PC-3 (cell line): ENCODE data around the gene WDR36. TPM values are rescaled to one million over a fixed set of nuclear protein-coding genes. Genes with fewer than 3 reads are reported as not detected.

Experiments
- ATAC-seq: fragments of 200-7000 bp; cut with Tn5 transposase; 2 replicates; pipeline ENCODE4 v1.9.1; 2020; ENCODE audit warnings: mild to moderate bottlenecking, moderate library complexity
- BruUV-seq: library from RNA; stranded (reverse); fragments of 400-500 nt; replicated peaks from 2 replicates; lab custom pipeline; 2021; lab: Mats Ljungman, UMichigan
- CTCF ChIA-PET: fragments of 300-600 bp; sonication (Branson Sonifier 250); formaldehyde crosslinking; loops from one replicate; lab custom pipeline; 2022; ENCODE audit warnings: antibody characterized with exemption; lab: Charles Lee
- POLR2A ChIA-PET: fragments of 300-600 bp; sonication (Branson Sonifier 250); formaldehyde crosslinking; loops from one replicate; lab custom pipeline; 2022; ENCODE audit warnings: antibody characterized with exemption; ENCODE audit not compliant: unreplicated experiment; lab: Charles Lee
- DNase-seq: peaks from one replicate; pipeline ENCODE4 v3.0.0-alpha.2; 2015
- H2AFZ ChIP-seq: fragments of 300-600 bp; sonication (generic); 2 replicates; pipeline ENCODE4 v1.6.0; 2016; ENCODE audit warnings: antibody characterized with exemption, low read length
- H3F3A ChIP-seq: fragments of 300-600 bp; sonication (generic); one replicate; pipeline ENCODE4 v1.6.0; 2017; ENCODE audit warnings: antibody characterized with exemption, low read length, control low read depth, mild to moderate bottlenecking; ENCODE audit not compliant: unreplicated experiment
- H3K27ac ChIP-seq: fragments of 300-600 bp; sonication (generic); 2 replicates; pipeline ENCODE4 v1.5.1; 2016; ENCODE audit warnings: mild to moderate bottlenecking, low read length
- H3K27me3 ChIP-seq: fragments of 300-600 bp; sonication (generic); 2 replicates; pipeline ENCODE4 v1.6.1; 2016; ENCODE audit warnings: low read length, mixed read lengths
- H3K36me3 ChIP-seq: fragments of 300-600 bp; sonication (generic); 2 replicates; pipeline ENCODE4 v1.6.1; 2016; ENCODE audit warnings: low read depth, mixed run types, low read length, mixed read lengths
- H3K4me1 ChIP-seq: fragments of 300-600 bp; sonication (generic); 2 replicates; pipeline ENCODE4 v1.5.1; 2016; ENCODE audit warnings: low read length; ENCODE audit not compliant: insufficient read depth
- H3K4me2 ChIP-seq: fragments of 300-600 bp; sonication (generic); 2 replicates; pipeline ENCODE4 v1.6.0; 2016; ENCODE audit warnings: low read length
- H3K4me3 ChIP-seq: fragments of 300-600 bp; sonication (generic); 2 replicates; pipeline ENCODE4 v1.5.1; 2016; ENCODE audit warnings: mild to moderate bottlenecking, low read length, mixed read lengths
- H3K79me2 ChIP-seq: fragments of 300-600 bp; sonication (generic); 2 replicates; pipeline ENCODE4 v1.6.1; 2017; ENCODE audit warnings: low read length, mixed read lengths
- H3K9ac ChIP-seq: fragments of 300-600 bp; sonication (generic); 2 replicates; pipeline ENCODE4 v1.6.0; 2016; ENCODE audit warnings: mild to moderate bottlenecking, low read length
- H3K9me2 ChIP-seq: fragments of 300-600 bp; sonication (generic); replicated peaks from 2 replicates; pipeline ENCODE4 v1.6.1; 2016; ENCODE audit warnings: mixed run types, low read length, mixed read lengths
- H3K9me3 ChIP-seq: fragments of 300-600 bp; sonication (generic); 2 replicates; pipeline ENCODE4 v1.6.1; 2016; ENCODE audit warnings: low read length, mixed read lengths
- H4K20me1 ChIP-seq: fragments of 300-600 bp; sonication (generic); 2 replicates; pipeline ENCODE4 v1.6.1; 2016; ENCODE audit warnings: low read length, mixed read lengths
- EZH2 ChIP-seq: fragments of 300-600 bp; sonication (generic); IDR thresholded peaks from one replicate; pipeline ENCODE4 v1.6.1; 2017; ENCODE audit warnings: antibody characterized with exemption, mild to moderate bottlenecking, low read length; ENCODE audit not compliant: unreplicated experiment
- EZH2phosphoT487 ChIP-seq: fragments of 300-600 bp; sonication (generic); IDR thresholded peaks from 2 replicates; pipeline ENCODE4 v1.6.1; 2018; ENCODE audit warnings: mild to moderate bottlenecking, antibody characterized with exemption, low read length, borderline replicate concordance
- intact Hi-C: fragments of 100-400 bp; cut with micrococcal nuclease; formaldehyde crosslinking; loops from 2 replicates; pipeline ENCODE4 v1.9.0; 2023
- total RNA-seq: library from RNA; depleted of rRNA; stranded (reverse); fragments of >200 nt; gene quantifications from 2 replicates; pipeline ENCODE4 v1.2.3, GENCODE V29; 2014
- TF ChIP-seq, protein P1 (sequence below): fragments of 300-600 bp; sonication (generic); conservative IDR thresholded peaks from 2 replicates; pipeline ENCODE4 v1.5.1; 2017; ENCODE audit warnings: antibody characterized with exemption, low read depth, mild to moderate bottlenecking, low read length

The WDR36 gene
- total RNA-seq, 1 experiment from 2014 or later = 38.2 TPM

DNA sequence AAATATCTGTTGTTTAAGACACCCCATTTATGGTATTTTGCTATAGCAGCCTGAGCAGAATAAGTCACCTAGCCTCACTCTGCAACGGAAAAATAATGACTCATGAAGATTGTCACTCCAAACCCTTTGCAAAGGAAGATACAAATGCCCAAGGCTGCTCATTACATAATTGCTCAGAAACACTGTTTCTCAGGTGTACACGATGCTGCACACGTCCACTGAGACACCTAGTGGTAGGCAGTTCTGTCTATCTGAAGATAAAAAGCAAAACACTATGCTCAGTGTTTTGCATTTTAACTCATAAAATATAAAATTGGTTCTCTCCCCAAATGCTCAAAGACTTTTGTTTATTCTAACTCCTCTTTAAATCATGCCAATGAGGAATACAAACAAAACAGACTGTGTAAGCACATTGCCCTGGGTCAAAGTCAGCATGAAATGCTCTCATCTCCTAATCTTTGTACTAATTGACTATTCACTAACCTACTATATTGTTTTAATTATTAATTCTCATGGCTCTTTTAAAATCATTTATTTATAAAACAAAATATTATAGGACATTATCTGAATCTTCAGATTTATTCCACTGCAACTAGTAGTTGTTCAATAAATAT, 28.3 kb upstream of the WDR36 start:
- no peaks in the 10 kb centered on the region for H3K79me2 ChIP-seq
- H3F3A ChIP-seq = no peaks in the 10 kb centered on the region
- DNase-seq = peak; percentile 93
- H3K9me3 ChIP-seq = no peaks in the 10 kb centered on the region
- H3K9me2 ChIP-seq = no peaks in the 10 kb centered on the region
- peaks cover 33% of the 10 kb centered on the region for H3K4me1 ChIP-seq
- ATAC-seq = peak; percentile 83
- H3K4me2 ChIP-seq = peak overlapping the region; percentile 28
- TF ChIP-seq EZH2 (no peak), EZH2phosphoT487 (no peak)
- TF ChIP-seq, protein P1, sequence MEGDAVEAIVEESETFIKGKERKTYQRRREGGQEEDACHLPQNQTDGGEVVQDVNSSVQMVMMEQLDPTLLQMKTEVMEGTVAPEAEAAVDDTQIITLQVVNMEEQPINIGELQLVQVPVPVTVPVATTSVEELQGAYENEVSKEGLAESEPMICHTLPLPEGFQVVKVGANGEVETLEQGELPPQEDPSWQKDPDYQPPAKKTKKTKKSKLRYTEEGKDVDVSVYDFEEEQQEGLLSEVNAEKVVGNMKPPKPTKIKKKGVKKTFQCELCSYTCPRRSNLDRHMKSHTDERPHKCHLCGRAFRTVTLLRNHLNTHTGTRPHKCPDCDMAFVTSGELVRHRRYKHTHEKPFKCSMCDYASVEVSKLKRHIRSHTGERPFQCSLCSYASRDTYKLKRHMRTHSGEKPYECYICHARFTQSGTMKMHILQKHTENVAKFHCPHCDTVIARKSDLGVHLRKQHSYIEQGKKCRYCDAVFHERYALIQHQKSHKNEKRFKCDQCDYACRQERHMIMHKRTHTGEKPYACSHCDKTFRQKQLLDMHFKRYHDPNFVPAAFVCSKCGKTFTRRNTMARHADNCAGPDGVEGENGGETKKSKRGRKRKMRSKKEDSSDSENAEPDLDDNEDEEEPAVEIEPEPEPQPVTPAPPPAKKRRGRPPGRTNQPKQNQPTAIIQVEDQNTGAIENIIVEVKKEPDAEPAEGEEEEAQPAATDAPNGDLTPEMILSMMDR = peak; percentile 95
- no peak overlapping the region for H3K4me3 ChIP-seq
- H2AFZ ChIP-seq = no peak overlapping the region
- BruUV-seq = no TSS peak
- no peaks in the 10 kb centered on the region for H3K27me3 ChIP-seq
- no peaks in the 10 kb centered on the region for H3K36me3 ChIP-seq
- POLR2A ChIA-PET = no interaction called here
- CTCF ChIA-PET = no interaction called here
- intact Hi-C loops = loop anchor here (1.0 to 5.0 kb wide), 5 partner anchors 164 to 307 kb away; no protein-coding TSS in a partner anchor
- no peaks in the 10 kb centered on the region for H4K20me1 ChIP-seq
- peak overlapping the region; percentile 28; the same call in 1 of the 2 replicates for H3K27ac ChIP-seq
- H3K9ac ChIP-seq = no peak overlapping the region

DNA sequence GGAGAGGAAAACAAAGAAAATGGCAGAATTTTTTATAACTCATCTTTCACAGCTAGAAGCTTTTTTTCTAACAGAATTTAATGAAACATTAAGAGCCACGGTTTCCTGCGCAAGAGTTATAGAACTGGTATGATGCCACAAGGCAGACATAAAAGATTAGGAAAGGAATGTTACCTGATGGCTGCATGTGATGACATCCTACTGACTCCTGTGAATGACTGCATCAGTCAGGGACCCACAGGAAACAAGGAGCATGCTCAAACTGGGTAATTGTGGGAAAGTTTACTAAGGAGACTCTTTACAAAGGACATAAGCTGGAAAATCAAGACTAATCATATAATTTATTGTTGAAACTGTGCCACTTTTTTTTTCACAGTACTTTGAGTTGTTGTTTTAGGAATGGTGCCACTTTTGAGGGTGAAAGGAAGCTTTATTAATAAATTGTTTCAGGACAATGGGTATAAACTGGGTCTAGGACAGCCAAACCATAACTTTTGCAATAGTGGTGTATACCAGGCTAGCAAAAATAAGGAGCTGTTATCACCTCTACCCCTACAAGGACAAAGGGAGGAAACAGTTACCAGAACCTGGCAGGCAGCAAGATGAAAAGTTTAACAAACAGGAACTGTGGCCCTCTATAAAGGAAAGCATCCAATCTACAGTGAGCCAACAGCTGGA, 25.7 kb upstream of the WDR36 start:
- ATAC-seq (no peak), DNase-seq (peak; percentile 23)
- H3K9me3 ChIP-seq = no peaks in the 10 kb centered on the region
- no peaks in the 10 kb centered on the region for H4K20me1 ChIP-seq
- H2AFZ ChIP-seq = no peak overlapping the region
- H3K4me2 ChIP-seq = no peak overlapping the region
- ChIA-PET POLR2A (no interaction called here), CTCF (no interaction called here)
- no peaks in the 10 kb centered on the region for H3K27me3 ChIP-seq
- H3K4me1 ChIP-seq = peaks cover 24% of the 10 kb centered on the region
- intact Hi-C loops = no loop called here
- TF ChIP-seq EZH2 (no peak), EZH2phosphoT487 (no peak)
- no peaks in the 10 kb centered on the region for H3F3A ChIP-seq
- H3K27ac ChIP-seq = no peak overlapping the region
- no peaks in the 10 kb centered on the region for H3K36me3 ChIP-seq
- H3K4me3 ChIP-seq = no peak overlapping the region
- no peaks in the 10 kb centered on the region for H3K9me2 ChIP-seq
- H3K9ac ChIP-seq = no peak overlapping the region
- BruUV-seq = no TSS peak
- H3K79me2 ChIP-seq = no peaks in the 10 kb centered on the region

DNA sequence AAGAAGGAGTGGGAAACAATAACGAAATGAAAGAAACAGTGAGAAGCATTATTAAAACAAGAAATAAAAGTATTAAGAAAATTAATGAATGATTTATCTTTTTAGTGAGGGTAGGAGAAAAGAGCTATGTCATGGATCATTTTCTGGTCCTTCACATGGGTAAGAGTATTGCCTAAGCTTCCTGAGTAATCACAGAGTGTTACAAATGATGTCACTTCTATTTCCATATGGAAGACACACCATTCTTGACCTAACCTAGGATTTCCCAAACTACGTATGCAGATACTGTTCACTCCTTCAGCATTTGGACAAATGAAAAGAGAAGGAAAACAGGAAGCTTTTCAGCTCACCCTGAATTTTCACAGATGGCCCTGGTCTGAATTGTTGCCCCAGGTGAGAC, 23.9 kb upstream of the WDR36 start:
- Histone ChIP-seq H4K20me1 (no peaks in the 10 kb centered on the region), H2AFZ (no peak overlapping the region), H3K9me3 (no peaks in the 10 kb centered on the region), H3K79me2 (no peaks in the 10 kb centered on the region), H3K9me2 (no peaks in the 10 kb centered on the region), H3K4me1 (peaks cover 8% of the 10 kb centered on the region), H3K27me3 (no peaks in the 10 kb centered on the region), H3K27ac (no peak overlapping the region), H3F3A (no peaks in the 10 kb centered on the region), H3K9ac (no peak overlapping the region), H3K4me2 (no peak overlapping the region), H3K4me3 (no peak overlapping the region), H3K36me3 (no peaks in the 10 kb centered on the region)
- no peak for ATAC-seq
- no TSS peak for BruUV-seq
- TF ChIP-seq EZH2phosphoT487 (no peak), EZH2 (no peak)
- TF ChIP-seq, protein P1 = no peak
- ChIA-PET CTCF (no interaction called here), POLR2A (no interaction called here)
- DNase-seq = no peak
- intact Hi-C loops = no loop called here
